Fibroblast of peridontal ligament (primary cell): Measurements from ENCODE around the gene CDH11.
A peak's percentile ranks its signal among the peaks of the same experiment; 100 is the strongest.

Experiments
- DNase-seq: peaks from one replicate; pipeline ENCODE4 v3.0.0-alpha.2; 2010; ENCODE audit errors: extremely low read depth

Gene CDH11

DNA sequence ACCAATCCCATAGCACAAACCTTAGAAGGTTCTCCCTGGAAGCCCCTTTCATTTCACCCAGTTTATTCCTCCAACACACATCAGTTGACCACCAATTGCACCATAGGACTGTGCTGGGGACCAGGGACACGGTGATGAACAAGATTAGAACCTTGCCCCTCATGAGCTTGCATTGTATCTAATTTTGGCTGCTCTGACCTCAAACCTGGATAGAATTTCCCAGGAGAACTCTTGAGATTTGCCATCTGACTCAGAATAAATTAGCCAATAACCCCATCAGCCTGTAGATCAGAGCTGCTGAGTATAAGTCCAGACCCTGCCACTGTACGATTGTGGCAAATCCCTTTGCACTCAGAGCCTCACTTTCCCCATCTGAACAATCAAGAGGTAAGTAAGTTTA is 52.1 kb downstream of the CDH11 start:
- DNase-seq, result peak; percentile 57

DNA sequence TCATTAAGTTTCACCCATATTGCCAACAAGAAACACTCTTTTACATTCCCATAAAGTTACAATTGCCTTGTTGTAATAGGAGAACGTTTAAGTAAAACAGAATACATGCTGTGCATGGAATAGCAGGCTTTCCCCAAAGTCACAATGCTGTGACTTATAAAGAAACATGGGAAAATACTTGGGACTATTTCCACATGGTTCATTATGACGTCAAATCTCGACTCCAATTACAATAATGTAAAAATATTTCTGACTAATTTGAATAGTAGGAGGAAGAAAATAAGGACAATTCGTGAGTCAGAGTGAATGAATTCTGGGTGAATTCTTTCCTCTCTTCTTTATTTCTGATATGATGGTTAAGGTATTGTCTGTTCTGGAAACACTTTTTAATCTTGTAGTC is 52.8 kb downstream of the CDH11 start:
- peak; percentile 91 for DNase-seq

DNA sequence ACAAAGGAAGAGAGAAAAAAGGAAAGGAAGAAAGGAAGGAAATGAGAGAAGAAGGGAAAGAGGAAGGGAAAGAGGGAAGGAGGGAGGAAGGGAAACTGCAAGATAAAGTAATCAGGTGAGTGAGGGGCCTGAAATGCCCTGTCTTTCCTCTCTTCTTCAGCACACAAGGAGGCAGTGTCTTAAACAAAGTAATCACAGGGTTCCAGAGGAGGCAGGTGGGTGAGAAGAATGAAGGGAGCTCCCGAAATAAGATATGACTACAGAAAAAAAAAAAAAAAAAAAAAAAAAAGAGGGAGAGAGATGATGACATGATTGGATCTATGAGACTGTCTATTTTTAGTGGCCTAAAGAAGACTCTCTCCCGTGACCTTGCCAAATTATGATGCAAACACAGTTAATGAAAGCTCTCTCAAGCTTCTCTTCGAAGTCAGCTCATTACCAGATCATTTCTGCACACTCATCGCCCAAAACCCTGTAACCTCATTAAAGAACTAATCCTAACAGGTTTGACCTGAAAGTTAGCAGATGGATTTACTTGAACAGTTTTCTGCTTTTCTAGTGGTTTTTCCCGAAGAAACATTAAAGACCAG is 53.6 kb downstream of the CDH11 start:
- DNase-seq, result peak; percentile 86

DNA sequence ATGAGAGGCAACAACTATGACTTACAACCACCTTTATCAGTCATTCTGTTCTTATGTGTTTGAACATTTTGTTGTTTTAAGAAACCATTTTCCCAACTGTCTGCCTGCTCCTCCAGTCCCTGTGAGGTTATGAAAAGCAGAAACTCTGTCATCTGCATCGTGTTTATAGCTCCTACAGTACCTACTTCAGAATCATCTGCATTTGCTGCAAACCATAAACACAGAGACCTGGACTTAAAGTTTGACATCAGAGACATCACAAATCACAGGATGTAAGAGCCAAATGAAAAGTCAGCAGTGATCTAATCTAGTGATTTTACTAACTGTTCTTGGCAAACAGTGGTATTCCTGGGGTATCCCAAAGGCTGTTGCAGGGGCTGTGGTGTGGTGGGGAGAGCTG is 55.2 kb downstream of the CDH11 start:
- DNase-seq, result no peak

DNA sequence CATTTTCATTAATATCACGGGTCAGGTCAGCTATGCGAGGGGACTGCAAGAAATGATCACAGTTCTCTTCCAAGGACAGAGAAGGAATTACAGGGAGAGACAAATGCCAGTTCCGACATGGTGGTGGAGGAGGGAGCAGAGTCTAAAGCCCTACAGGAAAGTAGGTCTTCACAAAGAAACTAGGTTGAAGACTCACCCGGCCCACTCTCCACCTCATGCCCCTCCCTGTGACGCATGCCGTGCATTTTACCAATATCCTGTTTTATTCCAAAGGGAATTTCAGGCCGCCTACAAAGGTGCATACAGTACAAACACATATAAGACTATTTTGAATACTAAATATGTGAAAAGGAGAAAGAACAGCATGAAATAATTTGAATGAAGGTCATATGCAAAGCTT is 56.8 kb downstream of the CDH11 start:
- no peak for DNase-seq

DNA sequence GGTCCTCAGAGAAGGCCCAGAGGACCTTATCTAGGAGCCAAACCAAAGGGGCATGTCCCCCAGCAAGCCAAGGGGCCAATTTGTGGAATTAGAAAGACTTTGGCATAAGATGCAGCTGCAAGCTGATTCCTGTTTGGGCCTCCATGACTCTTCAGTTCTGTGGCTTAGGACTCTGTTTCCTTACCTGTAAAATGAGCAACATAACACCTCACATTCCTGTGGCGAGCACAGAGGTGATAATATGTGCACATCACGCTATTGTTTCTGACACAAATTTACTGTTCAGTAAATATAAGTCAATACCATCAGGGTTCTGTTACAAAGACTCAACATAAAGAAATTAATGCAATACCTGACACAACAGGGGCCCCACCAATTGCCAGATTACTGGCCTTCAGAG is 57.7 kb downstream of the CDH11 start:
- no peak for DNase-seq

DNA sequence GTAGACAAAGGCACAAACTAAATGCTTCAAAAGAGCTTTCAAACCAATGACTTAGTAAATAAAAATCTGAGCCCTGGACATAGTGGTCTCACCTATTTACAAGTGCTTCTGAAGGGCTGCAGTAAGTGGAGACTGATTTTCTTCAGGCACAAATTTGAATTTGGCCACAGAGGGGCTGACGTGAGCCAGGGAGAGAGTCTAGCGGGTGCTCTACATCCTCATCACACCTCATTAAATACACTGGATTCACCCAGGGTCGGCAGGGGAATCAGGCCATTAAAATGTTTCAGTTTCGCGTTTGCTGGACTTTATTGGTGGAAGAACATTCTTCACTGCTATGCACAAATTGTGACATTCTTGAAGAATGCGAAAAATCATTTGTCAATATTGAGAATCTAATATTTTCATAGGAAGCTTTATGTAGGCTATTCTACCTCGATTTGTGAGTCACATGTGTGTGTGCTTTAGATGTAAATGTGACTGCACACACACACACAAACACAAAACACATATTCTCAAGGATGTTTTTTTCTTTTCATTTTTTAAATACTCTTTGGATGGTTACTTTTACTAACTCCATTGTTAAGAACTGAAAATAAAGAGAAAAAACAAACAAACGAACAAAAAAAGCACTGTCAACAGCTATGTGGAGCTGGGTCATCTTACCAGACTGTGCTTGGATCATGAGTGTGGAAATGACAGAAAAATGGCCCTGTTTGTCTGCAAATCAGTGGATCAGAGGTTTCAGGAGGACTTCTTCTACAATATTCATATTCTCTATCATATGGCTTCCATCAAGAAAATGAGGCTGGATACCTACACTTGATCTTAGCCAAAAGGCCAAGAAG is 58.9 kb downstream of the CDH11 start:
- no peak for DNase-seq

DNA sequence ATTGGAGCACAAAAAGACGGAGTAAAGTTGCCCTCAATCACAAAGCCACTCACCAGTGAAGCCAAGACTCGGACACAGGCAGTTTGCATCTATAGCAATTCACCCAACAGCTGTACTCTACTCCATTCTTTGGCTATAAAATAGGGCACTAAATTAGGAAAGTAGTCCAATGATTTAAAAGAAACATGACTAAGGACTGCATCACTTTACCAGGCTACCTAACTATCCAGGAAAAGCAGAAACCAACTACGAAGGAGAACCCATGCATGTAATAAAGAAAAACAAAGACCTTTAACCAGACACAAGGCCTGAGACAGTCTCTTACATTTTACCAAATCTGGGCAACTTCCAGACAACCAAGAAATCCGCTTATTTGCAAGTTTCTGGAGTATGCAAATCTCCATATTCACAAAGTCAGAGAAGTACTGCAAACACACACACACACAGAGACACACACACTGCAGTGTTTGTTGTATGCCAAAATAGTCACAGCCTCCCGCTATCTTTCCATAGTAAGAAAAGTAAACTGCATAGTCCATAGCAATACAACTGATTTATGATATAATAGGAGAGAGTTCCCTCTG is 59.8 kb downstream of the CDH11 start:
- peak; percentile 29 for DNase-seq

DNA sequence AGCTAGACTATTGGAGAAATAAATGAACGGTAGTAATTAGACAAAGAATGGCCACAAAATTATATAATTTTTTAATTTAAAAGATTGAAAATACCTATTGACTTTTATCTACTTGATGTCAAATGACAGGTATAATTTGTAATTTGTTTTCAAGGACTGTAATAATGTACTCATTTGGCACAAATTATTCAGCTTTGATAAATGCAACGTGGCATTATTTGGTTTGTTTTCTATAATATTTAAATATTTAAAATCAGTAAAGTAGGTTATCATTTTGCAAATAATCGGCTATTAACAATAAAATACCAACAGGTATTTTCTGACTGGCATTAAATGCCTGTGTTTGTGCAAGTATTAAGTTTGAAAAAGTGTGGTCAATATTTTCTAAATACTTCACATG is 60.6 kb downstream of the CDH11 start:
- no peak for DNase-seq

DNA sequence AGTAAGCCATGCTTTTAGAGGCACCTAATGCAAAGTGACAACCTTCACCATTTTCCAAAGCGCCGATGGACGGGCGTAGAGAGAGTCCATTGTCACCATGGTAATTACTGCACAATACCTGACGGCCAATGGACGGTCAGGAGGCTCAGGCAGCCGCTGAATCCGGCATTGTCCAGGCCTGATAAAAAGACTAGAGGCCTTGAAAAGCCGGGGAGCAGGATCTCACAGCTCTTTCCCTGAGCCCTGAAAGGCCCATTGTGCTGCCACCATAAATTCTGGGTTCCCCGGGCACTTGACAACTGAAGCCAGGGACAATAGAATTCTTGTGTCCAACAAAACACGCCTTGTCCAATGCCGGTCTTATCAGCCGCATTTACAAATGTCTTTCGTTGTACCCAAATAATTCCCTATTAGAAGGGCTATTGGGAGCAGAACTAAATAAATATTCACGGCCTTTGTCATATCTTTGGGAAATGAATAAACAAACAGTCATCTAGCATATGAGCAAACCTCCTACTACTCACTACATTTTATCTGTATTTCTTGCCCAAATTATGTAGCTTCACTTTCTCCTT is 62.4 kb downstream of the CDH11 start:
- no peak for DNase-seq

DNA sequence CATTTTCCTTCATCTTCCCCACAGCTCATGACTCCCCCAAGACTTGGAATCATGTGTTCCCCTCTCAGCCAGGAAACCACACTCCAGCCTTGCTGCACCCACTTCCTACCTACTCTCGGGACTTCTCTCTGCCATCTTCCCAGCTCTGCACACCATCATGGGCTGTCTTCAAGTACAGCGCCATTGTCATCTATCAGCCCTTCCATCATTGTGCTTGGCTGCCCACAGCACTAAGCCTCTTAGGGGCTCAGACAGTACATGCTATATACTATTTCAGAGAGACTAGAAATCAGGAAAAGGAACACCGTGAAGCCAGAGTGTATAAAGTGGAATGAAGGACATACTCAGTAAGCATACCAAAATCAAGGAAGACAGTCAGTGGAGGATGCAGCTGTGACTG is 64.7 kb downstream of the CDH11 start:
- no peak for DNase-seq

DNA sequence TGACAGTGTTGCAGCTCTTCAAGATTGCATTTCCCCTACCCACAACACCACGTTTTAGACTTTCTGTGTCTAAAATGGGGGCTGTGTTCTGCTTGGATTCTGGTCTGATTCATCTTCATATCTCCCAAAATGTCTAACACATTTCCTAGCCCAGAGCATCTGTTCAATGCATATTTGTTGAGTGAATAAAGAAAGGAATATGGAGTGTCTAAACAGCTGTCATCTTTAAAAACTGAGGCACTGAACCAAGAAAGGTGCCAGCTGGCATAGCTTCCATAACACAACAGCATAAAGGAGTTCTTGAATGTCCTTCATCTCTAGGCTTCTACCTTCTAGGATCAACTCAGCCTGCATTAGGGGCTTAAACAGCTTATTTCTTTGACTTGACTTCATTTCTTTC is 67.4 kb downstream of the CDH11 start:
- DNase-seq, result no peak

DNA sequence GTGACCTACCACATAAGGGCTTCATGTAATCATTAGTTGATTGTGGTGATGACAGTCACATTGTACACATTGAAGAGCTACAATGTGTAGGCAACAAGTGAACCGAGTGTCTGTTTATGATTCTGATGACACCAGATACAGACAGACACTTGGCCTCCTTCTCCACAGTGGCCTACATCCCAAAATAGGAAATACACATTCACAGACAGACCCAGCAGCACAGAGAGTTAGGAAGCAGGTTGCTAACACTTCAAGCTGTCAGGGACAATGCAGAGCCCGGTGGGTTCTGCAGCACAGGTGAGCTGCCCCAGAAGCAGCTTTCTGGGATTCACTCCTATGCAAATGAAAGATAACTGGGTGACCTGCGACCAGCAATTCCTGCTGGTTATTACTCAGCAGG is 72.2 kb downstream of the CDH11 start:
- DNase-seq, result no peak

DNA sequence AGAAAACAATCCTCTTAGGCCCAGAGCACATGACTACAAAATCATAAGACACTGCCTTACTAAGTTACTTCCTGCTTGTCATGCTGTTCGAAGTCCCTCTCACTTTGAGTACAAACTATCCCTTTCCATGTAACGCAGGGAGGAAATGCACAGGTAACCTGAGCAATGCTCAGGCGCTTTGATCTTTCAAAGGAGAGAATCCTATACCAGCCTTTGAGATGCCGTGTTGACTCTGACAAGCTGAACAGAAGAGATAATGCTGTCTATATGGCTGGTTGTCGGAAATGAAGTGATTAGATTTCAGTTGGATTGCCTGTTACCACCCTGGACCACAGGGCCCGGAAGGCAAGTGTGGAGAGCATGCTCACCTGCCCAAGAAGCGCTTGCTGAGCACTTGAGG is 75.9 kb downstream of the CDH11 start:
- no peak for DNase-seq

DNA sequence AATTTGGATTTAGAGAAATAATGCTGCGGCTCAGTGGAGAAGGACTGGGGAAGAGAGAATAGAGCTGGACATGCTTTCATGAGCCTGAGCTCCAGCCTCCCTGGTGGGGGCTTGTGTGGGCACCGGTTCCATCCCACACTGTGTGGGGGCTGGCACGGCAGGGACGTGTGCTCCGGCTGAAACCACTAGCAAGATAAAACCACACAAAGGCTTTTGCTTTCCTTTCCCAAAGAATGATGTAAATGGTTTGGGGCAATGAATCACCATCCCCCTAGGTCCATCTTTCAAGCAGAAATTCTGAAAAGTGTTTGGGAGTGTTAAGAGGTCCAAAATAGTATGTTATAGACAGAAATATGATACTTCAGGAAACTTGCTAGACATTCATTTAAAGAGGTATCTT is 77.0 kb downstream of the CDH11 start:
- DNase-seq, result peak; percentile 86

DNA sequence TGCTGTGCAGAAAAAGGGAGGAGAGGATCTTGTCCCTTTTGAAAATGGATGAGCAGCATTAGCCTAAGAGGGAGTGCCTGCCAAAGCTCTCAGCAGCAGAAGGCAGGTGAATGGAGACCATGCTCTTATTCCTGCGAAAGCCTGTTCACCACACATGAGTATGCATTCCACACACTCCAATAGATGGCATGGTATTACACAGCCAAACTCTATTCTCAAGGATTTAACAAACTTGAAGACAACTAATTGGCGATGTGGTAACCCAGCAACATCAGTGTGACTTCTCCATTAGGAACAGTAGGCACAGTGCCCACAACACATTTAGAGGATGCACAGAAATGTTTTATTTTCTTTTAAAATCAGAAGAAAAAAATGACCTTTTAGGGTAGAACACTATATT is 77.8 kb downstream of the CDH11 start:
- no peak for DNase-seq

DNA sequence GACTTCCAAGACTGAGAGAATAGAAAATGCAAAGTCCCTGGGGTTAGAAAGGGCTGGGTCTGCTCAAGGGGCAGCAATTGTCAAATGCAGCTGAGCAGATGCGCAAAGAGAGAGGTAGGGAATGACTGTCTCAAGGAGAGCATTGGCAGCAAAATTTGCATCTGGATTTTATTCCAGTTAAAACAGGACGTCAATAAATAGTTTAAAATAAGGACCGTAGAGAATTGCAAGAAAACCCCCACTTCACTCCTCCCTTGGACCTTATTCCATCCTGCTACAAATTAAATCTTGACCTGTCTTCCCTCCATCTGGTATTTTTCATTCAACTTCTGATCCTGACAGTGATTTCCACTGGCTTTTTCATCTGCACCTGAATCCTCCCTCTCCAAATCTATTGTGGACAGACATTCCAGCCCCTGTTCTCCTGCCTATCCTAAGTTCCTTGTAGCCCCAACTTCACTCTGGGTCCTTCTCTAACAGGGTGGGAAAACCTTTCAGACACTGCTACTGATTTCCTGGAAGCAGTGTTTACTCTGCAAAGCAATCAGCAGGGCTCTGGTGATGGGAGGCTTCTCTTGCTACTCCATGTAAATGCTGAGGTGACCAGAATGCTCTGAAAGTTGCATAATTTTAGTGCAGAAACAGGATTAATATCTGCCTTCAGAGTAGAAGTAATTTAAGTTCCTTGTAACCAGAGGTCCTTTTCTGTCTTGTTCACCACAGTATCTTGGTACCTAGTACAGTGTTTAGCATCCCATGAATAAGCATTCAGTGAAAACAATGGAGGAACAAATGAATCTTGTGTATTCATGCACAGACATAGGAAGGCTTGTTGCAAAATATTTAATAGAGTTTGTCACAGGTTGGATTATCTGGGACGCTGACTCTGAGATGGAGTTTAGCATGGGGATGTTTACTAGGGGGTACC is 79.2 kb downstream of the CDH11 start:
- no peak for DNase-seq

DNA sequence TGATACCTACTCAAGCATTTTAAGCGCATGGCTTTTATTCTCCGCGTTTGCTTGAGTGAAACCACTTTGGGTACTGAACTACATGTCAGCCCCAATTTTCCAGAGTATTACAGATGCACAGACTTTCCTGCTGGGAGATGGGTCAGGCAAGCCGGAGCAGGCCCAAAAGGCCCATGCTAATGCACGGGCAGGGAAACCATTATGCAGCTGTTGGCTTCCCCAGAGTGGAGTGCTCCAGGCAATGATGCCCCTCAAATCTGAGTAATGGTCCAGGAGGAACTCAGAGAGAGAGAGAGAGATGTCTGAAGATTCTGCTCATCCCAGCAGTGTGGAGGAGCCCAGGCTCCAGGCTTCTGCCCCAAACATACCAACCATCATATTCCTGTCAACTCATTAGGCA is 80.2 kb downstream of the CDH11 start:
- no peak for DNase-seq

DNA sequence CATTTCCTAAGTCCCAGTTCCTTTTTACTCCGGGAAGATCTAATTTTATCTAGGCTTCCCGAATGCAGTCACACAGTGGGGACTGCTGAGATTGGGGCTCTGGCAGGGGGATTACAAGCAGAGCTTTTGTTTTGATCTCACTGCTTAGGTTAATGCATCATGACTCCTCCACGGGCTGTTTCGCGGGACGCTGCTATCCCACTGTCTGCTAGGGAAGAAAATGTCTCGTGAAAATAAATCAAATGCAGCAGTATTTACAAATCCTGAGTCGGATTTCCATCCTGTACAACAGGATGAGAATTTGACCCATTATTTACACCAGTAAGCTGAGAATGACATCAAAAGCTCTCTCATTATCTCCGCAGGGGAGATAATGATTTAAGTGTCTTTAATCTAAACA is 83.8 kb downstream of the CDH11 start:
- DNase-seq, result no peak

DNA sequence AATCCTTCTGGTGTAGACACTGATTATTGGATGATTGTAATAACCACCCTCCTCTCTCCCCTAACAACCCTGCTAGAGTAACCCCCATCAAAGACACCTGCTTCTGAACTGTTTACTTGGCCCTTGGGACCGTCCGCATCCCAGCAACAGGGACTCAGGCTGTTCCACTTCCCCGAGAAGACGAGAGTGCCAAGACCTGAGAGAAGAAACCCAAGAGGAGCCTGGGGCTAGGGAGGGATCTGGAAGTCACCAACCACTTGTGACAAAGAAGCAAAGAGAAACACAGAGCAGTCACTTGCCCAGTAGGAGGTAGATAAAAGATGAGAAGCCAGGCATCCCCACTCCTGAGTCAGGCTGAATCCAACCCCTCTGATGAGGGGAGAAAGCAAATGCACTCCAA is 84.3 kb downstream of the CDH11 start:
- DNase-seq, result no peak

DNA sequence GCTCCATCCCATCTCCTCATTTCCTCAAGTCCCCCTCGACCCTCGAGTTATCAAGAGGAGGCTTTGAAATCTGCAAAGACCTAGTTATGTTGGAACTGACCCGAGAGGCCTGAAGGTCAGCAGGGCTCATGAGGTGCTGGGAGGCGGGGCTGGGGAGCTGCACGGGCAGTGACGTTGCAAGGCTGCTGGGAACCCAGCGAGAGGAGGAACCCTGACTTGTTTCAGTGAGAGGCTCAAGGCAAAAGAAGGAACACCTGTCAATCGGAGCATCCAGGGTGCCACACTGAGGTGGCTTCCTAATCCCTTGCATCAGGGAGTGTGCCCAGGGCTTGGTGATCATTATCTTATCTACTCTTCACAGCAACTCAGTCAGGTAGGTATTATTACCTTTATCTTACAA is 86.9 kb downstream of the CDH11 start:
- DNase-seq, result no peak

DNA sequence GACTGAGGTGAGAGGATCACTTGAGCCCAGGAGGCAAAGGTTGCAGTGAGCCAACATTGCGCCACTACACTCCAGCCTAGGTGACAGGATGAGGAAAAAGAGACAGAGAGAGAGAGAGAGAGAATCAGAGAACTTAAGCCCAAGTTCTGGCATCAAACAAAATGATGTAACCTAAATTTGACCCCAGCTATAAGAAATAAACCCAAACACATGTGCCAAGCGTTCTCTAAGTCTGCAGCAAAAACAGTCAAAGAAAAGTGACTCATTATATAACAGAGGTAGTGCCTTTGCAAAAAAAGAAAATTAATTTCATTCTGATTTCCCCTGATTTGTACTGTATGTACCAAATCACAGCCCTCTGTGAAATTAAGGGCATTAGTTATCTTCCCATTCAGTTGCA is 89.5 kb downstream of the CDH11 start:
- peak; percentile 59 for DNase-seq
